ENCODE results near the gene HERC2.
"Not testable (repeated sequence)": the region's sequence is repeated elsewhere in the genome, so short reads cannot be mapped to it uniquely, and the experiment has no call there.

HERC2 gene, protein sequence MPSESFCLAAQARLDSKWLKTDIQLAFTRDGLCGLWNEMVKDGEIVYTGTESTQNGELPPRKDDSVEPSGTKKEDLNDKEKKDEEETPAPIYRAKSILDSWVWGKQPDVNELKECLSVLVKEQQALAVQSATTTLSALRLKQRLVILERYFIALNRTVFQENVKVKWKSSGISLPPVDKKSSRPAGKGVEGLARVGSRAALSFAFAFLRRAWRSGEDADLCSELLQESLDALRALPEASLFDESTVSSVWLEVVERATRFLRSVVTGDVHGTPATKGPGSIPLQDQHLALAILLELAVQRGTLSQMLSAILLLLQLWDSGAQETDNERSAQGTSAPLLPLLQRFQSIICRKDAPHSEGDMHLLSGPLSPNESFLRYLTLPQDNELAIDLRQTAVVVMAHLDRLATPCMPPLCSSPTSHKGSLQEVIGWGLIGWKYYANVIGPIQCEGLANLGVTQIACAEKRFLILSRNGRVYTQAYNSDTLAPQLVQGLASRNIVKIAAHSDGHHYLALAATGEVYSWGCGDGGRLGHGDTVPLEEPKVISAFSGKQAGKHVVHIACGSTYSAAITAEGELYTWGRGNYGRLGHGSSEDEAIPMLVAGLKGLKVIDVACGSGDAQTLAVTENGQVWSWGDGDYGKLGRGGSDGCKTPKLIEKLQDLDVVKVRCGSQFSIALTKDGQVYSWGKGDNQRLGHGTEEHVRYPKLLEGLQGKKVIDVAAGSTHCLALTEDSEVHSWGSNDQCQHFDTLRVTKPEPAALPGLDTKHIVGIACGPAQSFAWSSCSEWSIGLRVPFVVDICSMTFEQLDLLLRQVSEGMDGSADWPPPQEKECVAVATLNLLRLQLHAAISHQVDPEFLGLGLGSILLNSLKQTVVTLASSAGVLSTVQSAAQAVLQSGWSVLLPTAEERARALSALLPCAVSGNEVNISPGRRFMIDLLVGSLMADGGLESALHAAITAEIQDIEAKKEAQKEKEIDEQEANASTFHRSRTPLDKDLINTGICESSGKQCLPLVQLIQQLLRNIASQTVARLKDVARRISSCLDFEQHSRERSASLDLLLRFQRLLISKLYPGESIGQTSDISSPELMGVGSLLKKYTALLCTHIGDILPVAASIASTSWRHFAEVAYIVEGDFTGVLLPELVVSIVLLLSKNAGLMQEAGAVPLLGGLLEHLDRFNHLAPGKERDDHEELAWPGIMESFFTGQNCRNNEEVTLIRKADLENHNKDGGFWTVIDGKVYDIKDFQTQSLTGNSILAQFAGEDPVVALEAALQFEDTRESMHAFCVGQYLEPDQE (N-terminal part only)

DNA sequence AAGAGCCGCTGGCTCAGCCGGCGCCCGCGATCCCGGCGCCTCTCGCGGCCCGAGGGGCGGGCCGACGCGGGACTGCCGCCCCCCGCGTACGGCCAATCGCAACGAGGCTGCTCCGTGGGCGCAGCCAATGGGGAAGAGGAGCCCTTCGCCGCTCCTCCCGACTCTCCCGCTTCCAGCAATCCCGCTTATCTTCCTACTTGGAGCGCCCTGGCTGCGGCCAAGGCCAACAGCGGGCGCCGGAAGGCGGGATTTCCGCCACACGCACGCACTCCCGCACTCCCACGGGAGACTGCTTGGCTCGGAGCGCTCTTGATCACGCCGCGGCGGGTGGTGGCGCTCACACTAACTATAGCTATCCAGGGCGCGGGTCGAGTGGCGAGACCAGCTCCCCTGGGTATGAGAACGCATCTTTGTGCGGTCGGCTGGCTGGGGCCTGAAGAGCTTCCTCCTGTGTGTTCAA lies at the start of gene HERC2:
Gene HERC2, minus strand, starts transcription at position 51 of the 460 bp plus-strand sequence. CDS start 746 bp downstream, outside the sequence.
- not testable (repeated sequence) for DNase-seq

DNA sequence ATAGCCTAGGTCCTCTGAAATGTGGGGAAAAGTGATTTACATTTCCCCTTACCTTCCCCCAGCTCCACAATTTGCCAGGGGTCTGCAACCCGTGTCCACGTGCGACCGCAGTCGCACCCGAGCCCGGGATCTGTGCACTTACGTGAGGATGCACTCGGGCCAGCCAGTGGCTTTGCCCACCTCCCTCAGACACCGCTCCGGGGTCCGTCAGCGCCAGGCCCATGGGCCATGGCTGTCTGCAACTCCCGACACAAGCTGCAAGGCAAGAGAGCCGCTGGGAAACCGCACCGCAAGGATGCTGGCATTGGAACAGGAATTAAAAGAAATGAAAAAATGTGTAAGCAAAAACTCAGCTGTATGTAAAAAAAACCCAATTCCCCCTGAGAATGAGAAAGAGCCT lies 43.5 kb upstream of the HERC2 start:
- DNase-seq: not testable (repeated sequence)

DNA sequence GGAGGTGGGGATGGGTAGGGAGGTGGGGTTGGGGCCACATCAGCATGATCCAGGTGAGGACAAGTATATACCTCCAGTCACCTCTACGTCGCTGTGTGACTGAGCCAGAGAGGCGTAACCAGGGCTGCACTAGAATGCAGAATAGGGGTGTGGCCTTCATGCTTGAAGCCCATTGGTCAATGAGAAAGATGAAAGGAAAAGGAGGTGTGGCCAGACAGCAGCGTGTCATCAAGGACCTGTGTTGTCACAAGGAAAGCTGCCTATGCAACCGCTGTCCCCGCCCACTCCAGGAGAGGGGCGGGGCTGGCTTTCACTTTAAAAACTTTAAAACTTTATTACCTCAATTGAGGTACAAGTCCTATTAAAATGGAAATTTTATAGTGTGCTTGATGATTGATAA lies 36.0 kb upstream of the HERC2 start, which contains the start of gene GOLGA6L24:
Gene GOLGA6L24, minus strand, starts transcription at position 101 of the 400 bp plus-strand sequence. Its CDS starts 61 bp downstream, at position 40.
- DNase-seq: not testable (repeated sequence)

- not testable (repeated sequence) for DNase-seq
These were observed 461 bp downstream of the HERC2 start for GRCh38 chr15:28321358-28322078.

DNA sequence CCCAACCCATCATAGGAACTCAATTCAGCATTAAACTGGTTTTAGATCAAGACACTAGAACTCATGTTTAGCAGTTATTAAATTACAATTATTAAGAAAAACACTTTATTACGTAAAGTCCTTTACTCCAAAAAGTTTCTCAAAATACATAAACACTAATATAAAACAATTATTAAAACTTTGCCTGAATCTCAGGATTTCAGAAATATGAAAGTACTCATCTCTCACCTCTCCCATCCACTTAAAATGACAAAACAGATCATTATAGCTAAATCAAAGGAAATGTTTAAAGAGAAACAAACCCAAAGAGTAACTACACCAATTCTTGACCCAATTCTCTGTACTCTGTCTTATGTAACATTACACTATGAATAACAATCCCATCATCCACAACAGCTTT lies 2.3 kb downstream of the HERC2 start:
- DNase-seq: not testable (repeated sequence)

DNA sequence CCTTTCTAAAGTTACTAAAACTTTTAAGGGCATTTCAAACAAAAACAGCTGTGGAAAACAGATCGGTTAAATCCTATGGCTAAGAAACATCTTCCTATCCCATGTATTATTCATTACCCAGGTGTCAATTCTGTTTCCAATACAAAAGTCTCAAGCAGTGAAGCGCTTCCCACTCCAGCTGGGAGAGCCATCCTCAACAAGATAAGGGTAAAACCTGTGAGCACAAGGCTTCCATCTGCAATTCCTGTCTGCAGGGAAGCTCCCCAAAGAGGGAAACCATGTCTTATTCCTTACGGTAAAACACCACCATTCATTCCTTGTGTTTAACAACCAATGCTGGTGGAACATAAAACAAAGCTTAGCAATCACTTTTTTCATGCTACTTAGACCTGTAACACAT lies 3.2 kb downstream of the HERC2 start:
- DNase-seq: not testable (repeated sequence)

GRCh38 chr15:28318122-28318521 lies 3.9 kb downstream of the HERC2 start:
- DNase-seq: not testable (repeated sequence)

DNA sequence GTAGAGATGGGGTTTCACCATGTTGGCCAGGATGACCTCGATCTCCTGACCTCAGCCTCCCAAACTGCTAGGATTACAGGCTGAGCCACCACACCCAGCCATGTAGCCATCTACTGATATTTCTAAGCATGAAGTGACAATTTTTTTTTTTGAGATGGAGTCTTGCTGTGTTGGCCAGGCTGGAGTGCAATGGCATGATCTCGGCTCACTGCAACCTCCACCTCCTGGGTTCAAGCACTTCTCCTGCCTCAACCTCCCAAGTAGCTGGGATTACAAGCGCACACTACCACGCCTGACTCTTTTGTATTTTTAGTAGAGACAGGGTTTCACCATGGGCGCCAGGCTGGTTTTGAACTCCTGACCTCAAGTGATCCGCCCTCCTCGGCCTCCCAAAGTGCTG lies 5.0 kb downstream of the HERC2 start:
- DNase-seq: not testable (repeated sequence)

GRCh38 chr15:28310454-28310853 lies 11.5 kb downstream of the HERC2 start:
- not testable (repeated sequence) for DNase-seq

GRCh38 chr15:28308718-28309117 lies 13.3 kb downstream of the HERC2 start:
- not testable (repeated sequence) for DNase-seq

- DNase-seq: not testable (repeated sequence)
These were observed 16.3 kb downstream of the HERC2 start for GRCh38 chr15:28305700-28306099.

- not testable (repeated sequence) for DNase-seq
These were observed 24.5 kb downstream of the HERC2 start for GRCh38 chr15:28297434-28297833.

DNA sequence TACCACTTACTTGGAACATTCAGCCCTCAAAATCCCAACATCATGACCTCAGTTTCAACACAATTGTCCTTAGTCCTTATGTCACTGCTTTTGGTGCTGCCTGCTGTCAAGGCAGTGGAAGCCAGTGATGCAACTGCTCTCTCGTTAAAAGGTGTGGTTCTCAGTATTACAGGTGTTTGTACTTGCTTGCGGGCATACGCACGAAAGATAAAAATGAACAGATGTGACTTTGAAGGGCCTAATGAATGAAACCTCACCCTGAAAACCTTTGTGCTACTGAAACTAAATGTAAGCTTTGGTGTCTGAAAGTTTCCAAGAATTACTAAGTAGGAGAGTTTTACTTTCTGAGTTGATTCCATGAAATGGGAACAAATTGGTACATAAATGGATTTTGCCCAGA lies 25.2 kb downstream of the HERC2 start:
- DNase-seq: not testable (repeated sequence)

DNA sequence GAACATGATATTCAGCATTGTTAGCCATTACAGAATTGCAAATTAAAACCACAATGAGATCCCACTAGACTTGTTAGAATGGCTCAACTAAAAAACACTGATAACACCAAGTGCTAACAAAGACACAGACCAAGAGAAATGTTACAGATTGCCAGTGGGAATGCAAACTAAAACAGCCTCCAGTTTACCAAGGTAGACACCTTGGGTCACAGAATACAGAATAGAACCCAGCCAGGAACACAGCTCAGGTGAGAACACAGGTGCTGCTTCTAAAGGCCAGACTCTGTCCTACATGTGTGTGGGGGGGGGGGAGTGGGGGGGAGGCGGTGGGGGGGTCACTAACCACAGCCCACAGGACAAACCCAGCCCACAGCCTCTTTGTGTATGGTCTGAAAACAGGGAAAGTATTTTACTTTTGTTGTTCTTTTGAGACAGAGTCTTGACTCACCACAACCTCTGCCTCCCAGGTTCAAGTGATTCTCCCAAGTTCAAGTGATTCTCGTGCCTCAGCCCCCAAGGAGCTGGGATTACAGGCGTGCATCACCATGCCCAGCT lies 26.9 kb downstream of the HERC2 start:
- not testable (repeated sequence) for DNase-seq

- not testable (repeated sequence) for DNase-seq
These were observed 27.4 kb downstream of the HERC2 start for GRCh38 chr15:28294560-28294959.

- no peak for DNase-seq
These were observed 32.1 kb downstream of the HERC2 start for GRCh38 chr15:28289694-28290463.

DNA sequence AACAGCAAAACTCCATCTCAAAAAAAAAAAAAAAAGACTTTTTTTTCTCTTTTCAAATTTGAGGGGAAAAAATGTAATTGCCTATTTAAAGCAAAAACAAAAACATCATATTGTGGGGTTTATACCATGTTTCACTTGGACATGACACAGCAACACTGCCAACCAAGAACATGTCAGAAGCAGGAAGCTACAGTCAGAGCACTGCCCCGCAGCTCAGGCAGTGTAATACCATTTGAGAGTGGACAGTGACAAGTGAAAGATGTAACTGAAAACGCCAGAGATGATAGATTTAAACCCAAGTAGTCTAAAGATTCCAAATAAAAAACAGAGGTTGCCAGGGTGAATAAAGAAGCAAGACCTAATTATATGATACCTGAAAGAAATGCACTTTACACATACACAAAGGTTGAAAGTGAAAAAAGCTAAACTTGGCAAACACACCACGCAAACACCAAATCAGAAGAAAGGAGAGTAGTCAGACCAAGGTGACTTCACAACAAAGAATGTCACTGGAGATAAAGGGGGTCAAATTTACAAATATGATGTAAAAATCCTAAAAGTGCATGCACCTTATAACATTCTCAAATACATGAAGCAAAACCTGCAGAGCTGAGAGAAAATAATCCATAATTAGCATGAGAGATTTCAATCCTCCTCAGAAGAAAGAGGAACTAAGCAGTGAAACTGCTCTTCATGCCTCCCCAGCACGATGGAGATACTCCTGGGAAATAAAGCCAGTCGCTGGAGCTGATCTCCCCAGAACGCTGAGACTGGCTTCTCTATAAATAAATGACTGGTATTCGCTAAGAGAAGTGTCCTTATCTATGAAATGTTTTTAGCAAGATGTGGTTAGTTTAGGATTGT lies 32.9 kb downstream of the HERC2 start:
- not testable (repeated sequence) for DNase-seq

- DNase-seq: not testable (repeated sequence)
These were observed 35.3 kb downstream of the HERC2 start for GRCh38 chr15:28286659-28287058.

GRCh38 chr15:28286031-28286430 lies 35.9 kb downstream of the HERC2 start:
- DNase-seq: no peak
